H54 (cell line): ENCODE measurements around the gene TEX52.

Experiments used
- DNase-seq: peaks from one replicate; pipeline ENCODE4 v3.0.0; 2011; ENCODE audit warnings: low spot score, mixed read lengths; ENCODE audit not compliant: insufficient read length
- FAIRE-seq: peaks from 3 replicates; lab custom pipeline; 2011; peaks lifted over from hg19 to GRCh38; lab: Jason Lieb, UNC
- POLR2A ChIP-seq: IDR thresholded peaks from 2 replicates; pipeline ENCODE4 v1.6.1; 2011; ENCODE audit warnings: low read depth, mild to moderate bottlenecking, low read length

Gene TEX52

DNA sequence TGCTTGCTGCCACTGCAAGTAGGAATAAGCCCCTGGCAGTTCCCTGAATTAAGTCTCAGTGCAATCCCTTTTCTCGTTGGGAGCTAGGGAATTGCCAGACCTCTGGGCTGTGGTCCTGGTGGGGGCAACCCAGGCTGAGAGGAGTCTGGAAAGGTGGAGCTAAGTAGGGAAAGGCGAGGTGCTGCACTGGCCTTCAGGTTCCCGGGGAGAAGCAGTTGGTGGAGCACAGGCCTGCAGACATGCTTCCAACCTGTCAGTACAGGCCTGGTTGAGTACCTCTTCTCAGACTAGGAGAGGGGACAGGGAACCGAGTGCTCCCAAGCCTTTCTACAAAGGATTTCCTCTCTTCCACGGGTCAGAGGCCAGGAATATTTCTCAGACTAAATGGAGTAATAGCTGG, 23.5 kb downstream of the TEX52 start:
- FAIRE-seq (no peak), DNase-seq (no peak)
- no peak for TF ChIP-seq POLR2A

DNA sequence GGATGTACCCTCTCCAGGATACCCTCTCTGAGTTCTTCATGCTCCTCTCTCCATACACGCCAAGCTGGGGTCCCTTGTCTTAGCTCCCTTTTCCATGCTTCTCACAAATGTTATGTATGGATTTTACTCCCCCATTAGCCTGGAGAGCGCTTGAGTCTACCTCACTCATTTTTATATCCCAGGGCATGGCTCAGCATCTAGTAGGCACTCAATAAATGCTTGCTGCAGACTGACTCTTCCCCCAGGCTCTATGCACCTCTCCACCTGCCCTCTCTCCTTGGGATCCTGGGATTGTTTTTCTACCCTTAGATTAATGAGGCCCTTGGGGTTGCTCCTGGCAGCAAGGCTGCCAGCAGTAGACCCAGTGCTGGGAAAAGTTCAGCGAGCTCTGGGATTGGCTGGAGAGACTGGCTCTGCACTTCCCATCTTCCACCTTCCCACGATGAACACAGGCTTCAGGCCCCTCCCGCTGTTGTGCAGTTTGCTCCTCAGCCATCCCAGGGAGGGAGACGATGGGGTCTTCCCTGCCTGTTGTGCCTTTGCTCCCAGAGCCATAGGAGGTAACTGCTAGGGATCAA, 24.2 kb downstream of the TEX52 start:
- DNase-seq (no peak), FAIRE-seq (no peak)
- TF ChIP-seq POLR2A: no peak

DNA sequence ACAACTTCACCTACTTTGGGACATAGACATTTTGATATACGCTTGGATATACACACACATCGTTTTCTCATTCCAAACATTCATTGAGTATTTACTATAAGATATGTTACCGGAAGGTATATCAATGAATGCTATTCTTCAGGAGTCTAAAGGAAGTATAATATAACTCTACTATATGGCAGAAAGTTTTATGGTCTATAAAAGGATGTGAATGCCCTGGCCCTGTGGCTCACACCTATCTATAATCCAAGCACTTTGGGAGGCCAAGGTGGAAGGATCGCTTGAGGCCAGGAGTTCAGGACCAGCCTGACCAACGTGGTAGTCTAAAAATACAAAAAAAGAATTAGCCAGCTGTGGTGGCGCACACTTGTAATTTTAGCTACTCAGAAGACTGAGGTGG, 27.6 kb downstream of the TEX52 start:
- FAIRE-seq (no peak), DNase-seq (no peak)
- no peak for TF ChIP-seq POLR2A

DNA sequence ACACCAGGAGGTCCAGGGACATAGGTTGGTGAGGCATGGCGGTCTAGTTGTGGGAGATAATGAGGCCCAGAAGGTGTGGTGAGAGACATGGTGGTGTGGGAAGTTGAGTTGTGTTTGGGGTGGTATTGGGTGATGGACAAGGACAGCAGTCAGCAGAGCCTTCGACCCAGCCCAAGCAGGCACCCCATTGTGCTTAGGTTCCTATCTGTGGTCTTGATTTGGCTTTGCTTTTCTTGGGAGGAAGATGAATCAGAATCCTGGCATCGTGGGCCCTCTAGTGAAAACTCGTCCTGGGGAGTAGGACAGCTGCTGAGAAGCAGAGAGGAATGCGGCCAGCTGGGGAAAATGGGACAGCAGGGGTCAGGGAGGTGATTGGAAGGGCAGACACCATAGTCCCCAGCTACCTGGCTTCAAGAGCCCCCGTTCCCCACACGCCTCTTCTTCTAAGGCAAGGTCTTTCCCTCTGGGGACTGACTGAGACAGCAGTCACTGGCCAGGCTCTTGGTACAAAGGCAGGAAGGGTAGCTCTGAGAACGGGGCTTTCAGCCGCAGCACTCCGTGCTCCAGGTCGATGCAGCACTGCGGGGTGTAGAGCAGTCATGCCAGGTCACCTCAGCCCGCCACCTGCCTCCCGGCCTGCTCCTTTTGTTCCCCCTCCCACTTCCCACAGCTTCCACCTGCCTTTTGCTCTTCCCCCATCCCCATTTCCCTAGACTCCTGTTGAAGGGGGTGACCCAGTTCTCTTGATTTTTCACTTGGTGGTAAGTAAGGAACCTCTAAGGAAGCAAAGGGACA, 29.9 kb downstream of the TEX52 start:
- TF ChIP-seq POLR2A: no peak
- DNase-seq: no peak
- no peak for FAIRE-seq

DNA sequence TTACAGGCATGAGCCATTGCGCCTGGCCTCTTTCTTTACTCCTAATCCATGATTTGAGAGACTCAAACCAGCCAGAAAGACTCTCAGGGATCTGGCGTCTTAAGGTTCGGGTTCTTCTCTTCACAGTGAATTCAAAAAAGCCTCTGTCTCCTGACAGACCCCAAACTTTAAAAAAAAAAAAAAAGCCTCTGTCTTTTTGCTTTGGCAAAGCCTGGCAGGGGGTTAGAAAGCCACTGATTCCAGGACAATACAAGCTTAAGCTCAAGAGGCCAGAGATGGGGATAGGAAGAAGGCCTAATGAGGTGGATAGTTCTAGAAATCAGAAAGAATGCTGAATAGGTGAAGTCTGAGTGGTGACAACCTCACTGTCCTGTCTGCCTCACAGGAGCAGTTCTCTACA, 30.8 kb downstream of the TEX52 start:
- no peak for TF ChIP-seq POLR2A
- FAIRE-seq (no peak), DNase-seq (no peak)

DNA sequence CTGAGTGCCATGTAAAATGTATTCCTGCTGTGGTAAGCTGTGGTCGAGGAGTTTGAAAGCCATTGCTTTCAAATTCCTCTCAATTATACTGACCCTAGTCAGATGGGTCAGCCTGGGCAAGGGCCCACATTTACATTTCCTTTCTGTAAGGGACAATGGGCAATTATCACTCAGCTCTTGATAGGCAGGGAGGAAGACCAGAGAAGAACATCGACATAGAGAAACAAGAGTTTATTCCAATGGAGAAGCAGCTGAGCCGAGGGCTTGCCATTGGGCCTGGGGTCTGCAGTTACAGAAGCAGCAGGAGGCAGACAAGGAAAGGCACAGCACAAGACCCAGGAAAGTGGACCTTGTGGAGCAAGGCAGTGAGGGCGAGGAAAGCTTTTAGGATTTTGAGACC, 31.7 kb downstream of the TEX52 start:
- FAIRE-seq: no peak
- TF ChIP-seq POLR2A: no peak
- DNase-seq: no peak

DNA sequence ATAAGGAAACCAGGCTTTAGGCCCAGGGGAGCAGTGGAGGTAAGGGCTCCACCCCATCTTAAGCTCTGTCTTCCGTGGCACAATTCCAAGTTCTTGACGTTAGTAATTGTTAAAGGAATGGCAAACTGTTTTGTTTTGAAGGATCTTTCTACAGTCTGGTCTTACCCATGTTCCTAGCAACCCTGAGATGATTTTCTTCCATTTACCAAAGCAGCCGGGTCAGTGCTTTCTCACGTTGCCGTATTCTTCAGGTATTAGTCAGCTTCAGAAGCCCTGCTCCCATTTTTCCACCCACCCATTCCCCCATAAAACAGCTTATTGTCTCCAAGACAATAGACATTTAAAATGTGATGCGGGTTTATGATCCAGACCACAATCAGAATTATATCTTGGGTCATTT, 32.3 kb downstream of the TEX52 start:
- FAIRE-seq: no peak
- TF ChIP-seq POLR2A: no peak
- DNase-seq: no peak

DNA sequence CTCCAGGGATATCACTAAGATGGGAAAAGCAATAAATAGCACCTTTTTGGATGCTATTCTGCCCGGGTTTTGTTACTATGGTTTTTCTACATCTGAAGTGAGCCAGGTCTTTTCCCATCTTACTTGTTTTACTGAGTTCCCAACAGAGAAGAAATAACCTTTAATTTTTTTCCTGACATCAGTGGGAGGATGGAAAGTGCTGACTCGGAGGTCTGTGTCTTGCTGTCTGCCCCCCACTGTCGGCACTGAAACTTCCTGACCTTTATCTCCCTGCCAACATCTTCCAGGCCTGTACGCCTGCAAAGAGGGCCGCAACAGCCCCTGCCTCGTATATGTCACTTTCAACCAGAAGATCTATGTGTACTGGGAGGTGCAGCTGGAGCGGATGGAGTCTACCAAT, 33.4 kb downstream of the TEX52 start:
- DNase-seq (no peak), FAIRE-seq (no peak)
- TF ChIP-seq POLR2A: no peak

DNA sequence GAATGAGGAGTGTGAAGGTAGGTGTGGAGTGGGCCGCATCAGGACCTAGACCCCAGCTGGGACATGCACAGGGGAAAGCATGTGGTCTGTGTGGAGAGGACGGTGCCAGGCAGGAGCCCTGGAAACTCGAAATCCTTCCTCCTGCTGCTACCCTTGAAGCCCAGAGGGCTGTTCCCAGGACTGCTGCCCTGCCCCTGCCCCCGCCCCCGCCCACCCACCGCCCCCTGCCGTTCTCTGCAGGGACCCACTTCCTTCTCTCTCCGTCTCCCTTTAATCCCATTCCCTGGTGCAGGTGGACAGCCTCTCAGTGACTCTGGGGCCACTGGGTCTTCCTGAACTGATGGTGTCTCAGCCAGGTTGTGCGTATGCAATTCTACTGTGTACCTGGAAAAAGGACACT, 36.4 kb downstream of the TEX52 start:
- DNase-seq: no peak
- no peak for FAIRE-seq
- no peak for TF ChIP-seq POLR2A

DNA sequence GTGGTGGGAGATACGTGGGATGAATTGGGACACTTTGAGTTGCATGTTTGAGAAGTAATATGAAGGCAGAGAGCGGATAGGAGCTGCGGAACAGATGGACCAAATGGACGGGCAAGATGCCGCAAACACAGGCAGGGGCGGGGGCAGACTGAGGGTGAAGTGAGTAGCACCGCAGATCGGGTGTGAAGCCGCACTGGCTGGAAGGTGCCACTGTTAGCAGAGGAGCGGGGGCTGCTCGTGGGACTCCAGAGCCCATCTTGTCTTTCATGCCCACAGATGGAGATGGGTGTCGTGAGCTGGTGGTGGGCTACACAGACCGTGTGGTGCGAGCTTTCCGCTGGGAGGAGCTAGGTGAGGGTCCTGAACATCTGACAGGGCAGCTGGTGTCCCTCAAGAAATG, 37.0 kb downstream of the TEX52 start:
- DNase-seq: no peak
- no peak for FAIRE-seq

DNA sequence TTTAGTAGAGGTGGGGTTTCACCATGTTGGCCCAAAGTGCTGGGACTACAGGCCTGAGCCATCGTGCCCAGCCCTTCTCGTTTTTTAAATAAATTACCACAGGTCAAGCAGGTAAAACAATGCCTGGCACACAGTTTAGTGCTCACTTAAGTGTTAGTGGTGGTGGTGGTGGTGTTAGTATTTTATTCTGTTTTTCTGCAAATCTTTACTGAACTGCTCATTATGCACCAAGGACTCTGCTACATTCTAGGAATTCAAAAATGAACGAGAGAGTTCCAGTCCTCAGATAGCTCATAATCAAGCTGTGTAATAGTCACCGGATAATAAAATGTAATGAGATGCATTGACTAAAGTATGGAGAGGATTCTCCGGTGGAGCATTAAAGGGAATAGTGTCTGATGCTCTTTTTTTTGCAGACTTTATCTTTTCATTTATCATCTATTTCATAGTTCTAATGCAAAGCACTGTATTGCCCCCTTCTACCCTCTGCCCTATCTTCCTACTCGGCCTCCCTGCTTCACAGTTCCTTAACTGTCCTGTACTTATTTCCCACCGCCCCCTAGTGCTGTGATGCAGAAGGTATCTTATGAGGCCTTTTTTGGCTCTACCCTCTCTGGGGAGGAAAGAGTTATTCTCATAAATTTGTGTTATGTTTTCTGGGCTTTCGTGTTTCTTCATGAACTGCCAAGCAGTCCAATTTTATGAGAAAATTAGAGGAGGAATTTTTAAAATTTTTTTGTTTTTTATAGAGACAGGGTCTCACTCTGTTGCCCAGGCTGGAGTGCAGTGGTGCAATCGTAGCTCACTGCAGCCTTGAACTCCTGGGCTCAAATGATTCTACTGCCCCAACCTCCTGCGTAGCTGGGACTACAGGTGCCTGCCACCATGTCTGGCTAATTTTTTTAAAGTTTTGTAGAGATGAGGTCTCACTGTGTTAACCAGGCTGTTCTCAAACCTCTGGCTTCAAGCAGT, 43.3 kb downstream of the TEX52 start:
- no peak for TF ChIP-seq POLR2A
- FAIRE-seq (no peak), DNase-seq (peak; percentile 61)

More for the DNA sequence above, 37.0 kb downstream of the TEX52 start:
- no peak for TF ChIP-seq POLR2A

DNA sequence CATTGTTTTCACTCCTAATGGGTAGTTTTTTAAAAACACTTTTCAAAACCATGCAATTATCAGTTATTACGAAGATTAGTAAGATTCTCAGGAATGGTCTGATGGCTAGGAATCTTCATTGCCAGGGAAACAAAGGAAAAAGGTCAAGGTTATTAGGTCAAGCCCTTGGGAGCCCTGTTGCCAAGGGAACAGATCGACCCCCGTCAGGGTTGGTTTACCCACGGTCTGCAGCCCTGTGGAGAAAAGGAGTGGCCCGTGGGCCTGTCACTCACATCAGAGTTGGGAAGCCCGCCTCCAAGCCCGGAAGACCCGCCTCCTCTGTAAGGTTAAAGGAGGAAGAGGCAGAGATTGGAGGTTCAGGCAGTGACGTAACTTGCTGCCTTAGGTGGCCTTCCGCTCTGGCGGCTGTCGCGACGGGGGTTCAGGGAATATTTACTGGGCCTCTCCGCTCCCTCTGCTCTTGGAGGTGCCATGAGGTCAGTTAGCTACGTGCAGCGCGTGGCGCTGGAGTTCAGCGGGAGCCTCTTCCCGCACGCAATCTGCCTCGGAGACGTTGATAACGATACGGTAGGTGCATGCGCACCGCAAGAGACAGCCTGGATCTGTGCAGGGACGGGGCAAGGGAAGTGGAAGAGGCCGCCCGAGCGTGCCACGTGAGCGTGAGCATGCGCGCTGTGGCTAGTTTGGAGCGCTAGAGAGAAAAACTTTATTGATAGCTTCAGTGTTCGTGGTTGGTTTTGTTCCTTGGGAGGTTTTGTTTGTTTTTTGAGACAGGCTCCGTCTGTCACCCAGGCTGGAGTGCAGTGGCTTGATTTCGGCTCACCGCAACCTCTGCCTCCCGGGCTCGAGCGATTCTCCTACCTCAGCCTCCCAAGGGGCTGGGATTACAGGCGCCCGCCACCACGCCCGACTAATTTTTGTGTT, 44.3 kb downstream of the TEX52 start, which contains the start of gene ITFG2:
Gene ITFG2, plus strand, starts transcription at position 379 of the 924 bp plus-strand sequence. Its CDS starts 93 bp downstream, at position 472.
- FAIRE-seq (peak; percentile 84), DNase-seq (peak; percentile 92)
- TF ChIP-seq POLR2A: peak; percentile 76

DNA sequence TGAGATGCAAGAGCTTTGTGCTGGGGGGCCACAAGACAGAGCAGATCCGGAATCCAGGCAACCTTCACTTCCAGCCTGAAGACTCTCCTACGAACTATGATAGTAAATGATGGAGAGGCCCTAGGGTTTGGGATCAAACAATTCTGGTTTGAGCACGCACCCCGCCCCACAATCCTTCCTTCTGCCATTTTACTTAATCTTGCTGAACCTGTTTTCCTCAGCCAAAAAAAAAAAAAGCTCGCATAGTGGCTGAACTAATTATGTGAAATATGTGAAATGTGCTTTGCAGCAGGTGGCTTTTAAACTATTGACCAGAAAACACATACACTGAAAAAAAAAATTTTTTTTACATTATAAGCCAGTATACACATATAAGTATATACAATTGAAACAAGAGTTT, 45.0 kb downstream of the TEX52 start:
- no peak for FAIRE-seq

More for the DNA sequence above, 45.0 kb downstream of the TEX52 start:
- no peak for DNase-seq
- no peak for TF ChIP-seq POLR2A
